ENCODE data around the gene ZNF668. TPM values are rescaled to one million over a fixed set of nuclear protein-coding genes. Genes with fewer than 3 reads are reported as not detected.
"Not testable (repeated sequence)": the region's sequence is repeated elsewhere in the genome, so short reads cannot be mapped to it uniquely, and the experiment has no call there.

The ZNF668 gene
- total RNA-seq, 2 experiments from 2014 or later, result 18.0 to 20.5 TPM

DNA sequence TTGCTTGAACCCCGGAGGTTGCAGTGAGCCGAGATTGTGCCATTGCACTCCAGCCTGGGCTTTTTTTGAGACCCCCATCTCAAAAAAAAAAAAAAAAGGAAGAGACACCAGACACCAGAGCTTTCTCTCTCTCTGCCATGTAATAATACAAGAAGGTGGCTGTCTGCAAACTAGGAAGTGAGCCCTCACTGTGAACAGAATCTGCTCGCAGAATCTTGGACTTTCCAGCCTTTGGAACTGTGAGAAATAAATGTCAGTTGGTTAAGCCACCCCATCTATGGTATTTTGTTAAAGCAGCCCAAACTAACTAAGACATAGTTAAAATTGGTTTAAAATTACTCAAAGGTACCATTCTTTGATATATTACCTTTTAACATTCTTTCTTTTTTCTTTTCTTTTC lies 53.5 kb downstream of the ZNF668 start:
- Mint-ChIP-seq H3K27ac (no peak overlapping the region), H3K36me3 (no peaks in the 10 kb centered on the region), H3K27me3 (peaks cover 5% of the 10 kb centered on the region), H3K4me3 (no peak overlapping the region), H3K9me3 (ENCODE audit: low read depth) (no peaks in the 10 kb centered on the region), H3K4me1 (peaks cover 9% of the 10 kb centered on the region)
- CTCF ChIA-PET, result interaction anchor here (1.1 to 2.0 kb wide), 2 partner anchors 35 to 218 kb away, joined by 3 to 7 read pairs; no protein-coding TSS in a partner anchor
- DNase-seq (no peak), ATAC-seq (no peak)

DNA sequence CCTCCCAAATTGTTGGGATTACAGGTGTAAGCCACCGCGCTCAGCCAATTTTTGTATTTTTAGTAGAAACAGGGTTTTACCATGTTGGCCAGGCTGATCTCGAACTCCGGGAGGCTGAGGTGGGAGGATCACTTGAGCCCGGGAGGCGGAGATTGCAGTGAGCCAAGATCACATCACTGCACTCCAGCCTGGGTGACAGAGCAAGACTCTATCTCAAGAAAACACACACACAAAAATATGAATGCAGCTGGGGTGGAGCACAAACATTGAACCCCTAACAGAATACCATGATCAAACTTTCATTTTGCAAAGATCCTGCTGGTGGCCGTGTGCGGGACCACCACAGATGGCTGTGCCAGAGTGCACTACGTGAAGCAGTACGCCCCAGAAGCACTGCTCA lies 56.3 kb downstream of the ZNF668 start:
- ATAC-seq; DNase-seq; H3K4me1 Mint-ChIP-seq; H3K4me3 Mint-ChIP-seq; H3K27ac Mint-ChIP-seq; H3K9me3 Mint-ChIP-seq (ENCODE audit: low read depth); H3K36me3 Mint-ChIP-seq; CTCF ChIA-PET: not testable (repeated sequence)
- H3K27me3 Mint-ChIP-seq, result peaks cover 23% of the 10 kb centered on the region

DNA sequence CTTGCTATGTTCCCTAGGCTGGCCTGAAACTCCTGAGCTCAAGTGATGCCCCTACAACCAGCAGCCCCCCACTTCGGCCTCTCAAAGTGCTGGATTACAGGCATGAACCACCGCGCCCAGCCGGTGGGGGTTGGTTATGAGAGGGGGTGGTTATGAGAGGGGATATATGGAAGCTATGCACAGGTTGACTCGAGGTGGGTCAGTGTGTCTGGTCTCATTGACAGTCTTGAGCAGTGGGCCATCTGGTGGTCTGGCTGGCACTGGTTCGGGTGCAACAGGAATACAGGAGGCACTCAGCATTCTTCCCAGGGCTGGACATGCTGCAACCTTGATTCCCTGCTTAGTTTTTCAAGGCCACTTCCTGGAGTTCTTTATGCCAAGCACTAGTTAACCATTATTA lies 58.0 kb downstream of the ZNF668 start:
- CTCF ChIA-PET, result interaction anchor here (1.0 kb wide), 2 partner anchors 62 to 80 kb away, joined by 3 to 4 read pairs; no protein-coding TSS in a partner anchor
- DNase-seq (no peak), ATAC-seq (no peak)
- H3K36me3 Mint-ChIP-seq, result no peaks in the 10 kb centered on the region
- H3K27ac Mint-ChIP-seq, result no peak overlapping the region
- peaks cover 3% of the 10 kb centered on the region for H3K4me1 Mint-ChIP-seq
- peaks cover 39% of the 10 kb centered on the region for H3K27me3 Mint-ChIP-seq
- H3K4me3 Mint-ChIP-seq, result no peak overlapping the region
- no peaks in the 10 kb centered on the region for H3K9me3 Mint-ChIP-seq (ENCODE audit: low read depth)

DNA sequence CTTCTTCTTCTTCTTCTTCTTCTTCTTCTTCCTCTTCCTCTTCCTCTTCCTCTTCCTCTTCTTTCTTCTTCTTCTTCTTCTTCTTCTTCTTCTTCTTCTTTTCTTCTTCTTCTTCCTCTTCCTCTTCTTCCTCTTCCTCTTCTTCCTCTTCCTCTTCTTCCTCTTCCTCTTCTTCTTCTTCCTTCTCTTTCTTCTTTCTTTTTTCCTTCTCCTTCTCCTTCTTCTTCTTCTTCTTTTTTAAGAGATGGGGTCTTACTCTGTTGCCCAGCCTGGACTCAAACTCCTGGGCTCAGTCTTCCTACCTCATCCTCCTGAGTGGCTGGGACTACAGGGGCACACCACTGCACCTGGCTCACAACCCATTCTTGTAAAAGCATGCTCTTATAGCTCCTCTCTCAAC lies 60.7 kb downstream of the ZNF668 start:
- H3K4me3 Mint-ChIP-seq; H3K27ac Mint-ChIP-seq; DNase-seq; H3K36me3 Mint-ChIP-seq; H3K9me3 Mint-ChIP-seq (ENCODE audit: low read depth); CTCF ChIA-PET; ATAC-seq; H3K4me1 Mint-ChIP-seq: not testable (repeated sequence)
- H3K27me3 Mint-ChIP-seq, result peaks cover 57% of the 10 kb centered on the region

DNA sequence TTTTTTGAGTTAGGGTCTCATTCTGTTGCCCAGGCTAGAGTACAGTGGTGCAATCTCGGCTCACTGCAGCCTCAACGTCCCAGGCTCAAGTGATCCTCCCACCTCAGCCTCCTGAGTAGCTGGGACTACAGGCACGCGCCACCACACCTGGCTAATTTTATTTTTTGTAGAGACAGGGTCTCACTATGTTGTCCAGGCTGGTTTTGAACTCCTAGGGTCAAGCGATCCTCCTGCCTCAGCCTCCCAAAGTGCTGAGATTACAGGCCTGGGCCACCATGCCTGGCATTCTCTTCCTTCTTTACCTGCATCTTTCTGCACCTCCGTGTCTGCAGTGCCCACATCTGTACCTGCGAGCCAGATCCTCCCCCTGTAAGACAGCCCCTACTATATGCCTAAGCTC lies 62.2 kb downstream of the ZNF668 start:
- not testable (repeated sequence) for ATAC-seq; H3K9me3 Mint-ChIP-seq (ENCODE audit: low read depth); DNase-seq; H3K4me3 Mint-ChIP-seq; H3K27ac Mint-ChIP-seq; H3K36me3 Mint-ChIP-seq; H3K4me1 Mint-ChIP-seq
- peaks cover 63% of the 10 kb centered on the region for H3K27me3 Mint-ChIP-seq
- CTCF ChIA-PET, result interaction anchor here (0.7 kb wide), 1 partner anchor 403 kb away, joined by 3 read pairs; no protein-coding TSS in a partner anchor

Other genes starting within 250 kb of the ZNF668 start
- 10 to 100 TPM; 25.6 to 26.8 TPM for gene BCL7C, start 180.2 kb downstream of the ZNF668 start, total RNA-seq
- gene CTF1, start 177.6 kb downstream of the ZNF668 start, total RNA-seq, result under 1 TPM; 0.35 to 0.47 TPM
- 10 to 100 TPM; 26.1 to 29.2 TPM for gene FBXL19, start 150.7 kb downstream of the ZNF668 start, total RNA-seq
- 10 to 100 TPM; 19.5 to 20.5 TPM for gene ORAI3, start 125.2 kb downstream of the ZNF668 start, total RNA-seq
- gene SETD1A, start 116.5 kb downstream of the ZNF668 start, total RNA-seq, result 10 to 100 TPM; 23.9 to 26.4 TPM
- 1 to 10 TPM; 6.6 to 9.7 TPM for gene HSD3B7, start 89.0 kb downstream of the ZNF668 start, total RNA-seq
- 1 to 10 TPM; 3.5 to 3.6 TPM for gene STX1B, start 63.6 kb downstream of the ZNF668 start, total RNA-seq
- gene STX4, start 40.7 kb downstream of the ZNF668 start, total RNA-seq, result 10 to 100 TPM; 60.0 to 75.6 TPM
- gene ZNF646, start 182 bp upstream of the ZNF668 start, total RNA-seq, result 10 to 100 TPM; 31.8 to 37.7 TPM
- 1 to 10 TPM; 5.3 to 6.6 TPM for gene PRSS53, start 14.7 kb upstream of the ZNF668 start, total RNA-seq
- gene VKORC1, start 20.6 kb upstream of the ZNF668 start, total RNA-seq, result 10 to 100 TPM; 66.3 to 68.9 TPM
- 10 to 100 TPM; 34.7 to 35.4 TPM for gene BCKDK, start 34.1 kb upstream of the ZNF668 start, total RNA-seq
- 10 to 100 TPM; 54.8 to 56.1 TPM for gene KAT8, start 43.4 kb upstream of the ZNF668 start, total RNA-seq
- not detected for gene PRSS8, start 61.5 kb upstream of the ZNF668 start, total RNA-seq
- under 1 TPM; 0.59 to 0.96 TPM for gene PRSS36, start 75.8 kb upstream of the ZNF668 start, total RNA-seq
- gene FUS, start 105.9 kb upstream of the ZNF668 start, total RNA-seq, result 100 to 1,000 TPM; 514 to 619 TPM
- gene PYCARD, start 128.5 kb upstream of the ZNF668 start, total RNA-seq, result 10 to 100 TPM; 55.4 to 99.1 TPM
- not detected for gene TRIM72, start 139.9 kb upstream of the ZNF668 start, total RNA-seq
- not detected for gene PYDC1, start 142.9 kb upstream of the ZNF668 start, total RNA-seq
- gene ITGAM, start 185.7 kb upstream of the ZNF668 start, total RNA-seq, result 10 to 100 TPM in 1 of 2 experiments, 1 to 10 TPM in 1; 8.0 to 24.1 TPM